ENCODE data around the gene ARSG.
A peak's percentile ranks its signal among the peaks of the same experiment; 100 is the strongest.

ARSG gene

DNA sequence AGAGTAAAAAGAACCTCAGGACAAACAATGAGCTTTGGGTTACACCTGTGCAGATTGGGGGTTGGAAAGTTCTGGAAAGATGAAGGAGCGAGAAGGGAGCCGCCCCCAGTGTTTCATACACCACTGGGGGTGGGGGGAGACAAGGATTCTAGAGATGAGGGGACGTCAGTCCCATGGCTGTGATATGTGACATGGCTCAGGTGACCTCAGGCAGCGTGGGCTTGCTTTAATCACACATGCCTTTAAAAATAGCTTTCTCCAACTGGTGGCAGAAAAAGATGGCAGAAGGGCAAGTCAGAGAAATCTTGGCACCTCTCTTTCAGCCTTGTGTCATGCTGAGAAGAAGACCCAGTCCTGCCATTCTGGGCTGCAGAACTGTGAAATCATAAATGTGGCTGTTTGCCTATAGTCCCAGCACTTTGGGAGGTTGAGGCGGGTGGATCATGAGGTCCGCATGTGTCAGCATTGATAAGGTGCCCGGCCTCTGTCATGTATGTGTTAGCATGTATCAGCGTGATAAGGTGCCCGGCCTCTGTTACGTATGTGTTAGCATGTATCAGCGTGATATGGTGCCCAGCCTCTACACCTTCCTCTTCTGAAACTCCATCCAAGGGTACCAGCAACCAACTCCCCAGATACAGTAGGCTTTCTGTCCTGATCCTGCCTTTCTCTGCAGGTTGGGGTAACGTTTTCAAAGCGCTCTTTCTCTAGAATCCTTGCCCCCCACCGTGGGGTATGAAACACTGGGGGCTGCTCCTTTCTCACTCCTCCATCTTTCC lies 141.0 kb downstream of the ARSG start:
- DNase-seq, result no peak

DNA sequence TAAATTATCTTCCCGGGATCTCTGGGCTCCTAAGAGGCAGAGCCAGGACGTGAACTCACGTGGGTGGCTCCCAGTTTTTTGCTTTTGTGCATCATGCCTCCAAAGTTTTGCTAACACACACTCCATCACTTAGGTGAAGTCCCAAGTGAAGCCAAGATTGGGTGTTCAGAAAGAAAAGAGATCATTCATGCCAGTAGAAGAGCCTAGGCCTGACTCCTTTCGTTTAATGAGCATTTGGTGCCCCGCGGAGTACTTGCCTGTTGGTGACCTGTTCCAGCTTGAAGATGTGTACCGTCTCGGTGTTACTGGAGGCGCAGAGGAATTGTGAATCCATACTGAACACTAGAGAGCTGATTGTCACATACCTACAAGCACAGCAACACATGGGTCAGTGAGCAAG lies 141.9 kb downstream of the ARSG start:
- no peak for DNase-seq

DNA sequence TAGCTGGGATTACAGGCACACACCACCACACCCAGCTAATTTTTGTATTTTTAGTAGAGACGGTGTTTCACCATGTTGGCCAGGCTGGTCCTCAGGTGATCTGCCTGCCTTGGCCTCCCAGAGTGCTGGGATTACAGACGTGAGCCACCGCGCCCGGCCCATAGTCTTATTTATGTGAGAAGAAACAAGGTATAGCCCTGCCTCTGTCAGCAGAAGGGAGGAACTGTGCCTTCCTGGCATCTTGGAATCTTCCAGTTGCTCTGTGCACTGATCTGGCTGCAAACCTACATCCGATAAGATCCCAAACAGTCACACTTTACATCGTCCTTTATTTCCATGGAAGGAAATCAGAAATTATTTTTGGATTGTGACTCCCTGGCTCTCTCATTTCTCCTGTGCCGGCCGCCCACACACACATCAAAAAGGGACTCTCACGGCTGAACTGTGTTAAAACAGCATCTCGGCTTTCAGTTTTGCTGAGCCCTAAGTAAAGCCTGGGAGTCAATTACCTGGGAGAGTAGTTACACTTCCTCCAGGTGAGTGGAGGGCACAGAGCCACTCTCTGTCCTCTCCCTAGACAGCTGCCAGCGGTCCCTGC lies 142.7 kb downstream of the ARSG start:
- DNase-seq, result no peak

DNA sequence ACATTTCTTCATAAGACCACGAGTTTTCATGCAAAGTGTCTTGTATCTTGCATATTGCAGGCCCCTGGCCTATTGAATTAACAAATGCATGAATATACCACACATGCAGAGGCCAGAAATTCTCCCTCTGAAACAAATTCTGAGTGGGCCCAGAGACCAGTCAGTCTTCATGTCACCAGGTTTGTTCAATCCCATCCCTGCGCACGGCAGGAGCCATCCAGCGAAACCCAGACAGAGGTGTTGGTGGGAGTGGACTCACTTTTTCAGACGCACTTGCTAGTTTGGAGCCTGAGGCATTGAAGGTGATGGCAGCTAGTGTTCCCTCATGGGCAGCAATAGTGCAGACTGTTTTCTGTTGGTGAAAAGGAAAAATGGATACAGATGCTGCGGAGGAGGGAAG lies 144.1 kb downstream of the ARSG start:
- DNase-seq, result no peak

DNA sequence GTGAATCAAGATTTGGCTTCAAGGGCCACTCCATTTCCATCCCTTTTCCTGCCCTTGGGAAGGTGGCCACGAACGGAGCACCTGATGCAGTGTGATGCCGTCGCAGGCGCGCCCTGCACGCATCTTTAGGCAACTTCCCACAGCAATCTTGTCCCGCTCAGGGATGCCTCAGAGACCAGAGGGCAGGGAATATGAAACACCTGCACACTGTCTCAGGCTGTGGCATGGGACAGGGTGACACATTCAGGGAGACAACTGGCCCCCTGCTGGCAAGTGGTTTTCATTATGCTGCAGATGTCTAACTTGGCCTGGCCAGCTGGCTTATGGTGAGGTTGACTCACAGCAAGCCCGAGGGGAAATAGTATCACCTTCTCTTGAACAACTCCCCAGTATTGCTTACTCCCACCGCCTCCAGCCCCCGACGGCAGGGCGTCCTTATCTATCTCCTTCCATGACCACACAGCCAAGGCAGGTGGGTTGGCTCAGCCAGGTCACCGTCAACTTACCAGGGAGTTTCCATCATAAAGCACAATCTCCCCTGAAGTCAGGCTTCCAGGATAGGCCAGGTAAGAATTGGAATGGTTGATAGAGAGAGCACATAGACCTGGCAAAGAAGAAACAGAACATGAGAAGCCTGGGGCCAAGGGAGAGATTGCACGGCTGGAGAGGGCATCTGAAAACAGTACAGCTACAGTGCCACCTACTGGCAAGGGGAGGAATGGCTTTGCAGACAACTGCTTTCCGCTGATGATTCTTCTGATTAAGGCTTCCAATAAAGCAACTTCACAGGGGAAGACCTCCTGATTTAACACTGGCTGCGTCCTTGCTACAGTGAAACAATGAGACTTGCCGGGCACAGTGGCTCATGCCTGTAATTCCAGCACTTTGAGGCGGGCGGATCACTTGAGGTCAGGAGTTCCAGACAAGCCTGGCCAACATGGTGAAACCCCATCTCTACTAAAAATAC lies 144.9 kb downstream of the ARSG start:
- DNase-seq, result peak; percentile 47

DNA sequence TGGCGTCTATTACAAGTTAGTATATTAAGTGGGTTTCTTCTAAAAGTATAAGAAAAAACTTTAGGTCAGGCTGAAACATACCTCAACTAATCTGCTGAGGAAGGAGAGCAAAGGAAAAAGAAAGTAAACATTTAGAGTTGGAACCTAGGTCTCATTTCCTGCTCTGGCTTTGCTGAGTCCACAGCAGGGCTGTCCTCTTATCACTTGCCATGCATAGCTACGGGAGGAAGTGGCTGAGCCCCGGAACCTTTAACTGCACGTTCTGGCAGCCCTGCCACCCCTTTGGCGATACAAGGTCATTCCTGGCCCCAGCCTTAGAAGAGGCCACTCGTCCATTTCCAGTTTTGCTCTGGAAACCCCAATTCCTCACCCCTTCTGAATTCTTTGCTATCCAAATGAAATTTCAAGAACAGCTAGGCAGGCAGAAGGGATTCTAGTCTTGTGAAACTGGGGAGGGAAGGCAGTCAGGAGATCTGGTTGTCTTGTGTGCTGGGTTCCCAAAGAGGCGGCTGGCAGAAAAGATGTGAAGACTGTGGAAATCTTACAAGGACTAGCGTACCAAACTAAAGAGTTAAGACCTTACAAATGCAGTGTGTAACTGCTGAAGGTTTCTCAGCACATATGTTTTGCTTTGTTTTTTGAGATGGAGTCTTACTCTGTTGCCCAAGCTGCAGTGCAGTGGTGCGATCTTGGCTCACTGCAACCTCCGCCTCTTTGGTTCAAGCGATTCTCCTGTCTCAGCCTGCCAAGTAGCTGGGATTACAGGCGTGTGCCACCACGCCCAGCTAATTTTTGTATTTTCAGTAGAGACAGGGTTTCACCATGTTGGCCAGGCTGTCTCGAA lies 146.9 kb downstream of the ARSG start:
- DNase-seq, result no peak

DNA sequence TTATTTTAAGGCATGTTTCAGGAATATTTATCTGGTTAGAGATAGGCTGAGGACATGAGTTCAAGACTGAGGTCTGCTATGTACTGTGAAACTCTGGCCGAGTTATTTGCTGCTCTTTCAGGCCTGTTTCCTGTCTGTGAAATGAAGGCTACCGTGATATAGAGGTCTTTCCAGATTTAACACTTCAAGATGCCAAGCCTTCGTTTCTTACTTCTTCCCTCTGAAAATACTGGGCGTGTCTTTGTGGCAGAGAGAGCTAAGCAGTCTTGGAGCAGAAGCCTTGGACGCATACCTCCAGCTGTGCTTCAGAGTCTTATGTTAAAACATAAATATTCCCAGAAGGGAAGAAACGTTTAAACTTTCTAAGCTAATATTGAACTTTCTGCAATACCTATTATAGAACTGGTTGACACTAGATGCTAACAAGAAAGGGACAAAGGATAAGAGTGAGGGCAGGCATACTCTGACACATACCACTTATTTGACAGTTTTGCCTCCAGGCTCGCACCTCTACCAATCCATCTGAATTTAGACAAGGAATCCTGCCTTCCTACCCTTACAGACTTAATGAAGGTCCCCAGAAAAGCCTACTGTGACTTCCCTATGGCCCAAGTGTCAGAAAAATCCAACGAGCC lies 148.5 kb downstream of the ARSG start:
- no peak for DNase-seq

DNA sequence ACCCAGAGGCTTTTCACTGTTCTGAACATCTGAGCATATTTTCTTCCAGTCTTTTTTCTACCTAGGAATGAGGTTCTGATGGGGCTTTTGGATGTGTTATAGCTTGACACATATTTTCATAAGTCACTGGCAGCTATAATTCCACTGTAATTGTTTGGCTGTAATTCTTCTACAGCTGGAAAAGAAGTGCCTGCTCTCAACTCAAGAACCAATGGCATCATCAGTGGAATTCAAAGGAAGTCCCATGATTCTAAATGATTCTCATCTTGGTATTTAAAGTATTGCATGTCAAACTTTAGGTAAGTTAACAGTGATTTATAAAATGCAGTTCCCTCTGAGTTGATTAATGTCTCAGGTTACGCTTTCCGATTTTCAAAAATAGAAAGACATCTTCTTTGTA lies 149.2 kb downstream of the ARSG start:
- no peak for DNase-seq

DNA sequence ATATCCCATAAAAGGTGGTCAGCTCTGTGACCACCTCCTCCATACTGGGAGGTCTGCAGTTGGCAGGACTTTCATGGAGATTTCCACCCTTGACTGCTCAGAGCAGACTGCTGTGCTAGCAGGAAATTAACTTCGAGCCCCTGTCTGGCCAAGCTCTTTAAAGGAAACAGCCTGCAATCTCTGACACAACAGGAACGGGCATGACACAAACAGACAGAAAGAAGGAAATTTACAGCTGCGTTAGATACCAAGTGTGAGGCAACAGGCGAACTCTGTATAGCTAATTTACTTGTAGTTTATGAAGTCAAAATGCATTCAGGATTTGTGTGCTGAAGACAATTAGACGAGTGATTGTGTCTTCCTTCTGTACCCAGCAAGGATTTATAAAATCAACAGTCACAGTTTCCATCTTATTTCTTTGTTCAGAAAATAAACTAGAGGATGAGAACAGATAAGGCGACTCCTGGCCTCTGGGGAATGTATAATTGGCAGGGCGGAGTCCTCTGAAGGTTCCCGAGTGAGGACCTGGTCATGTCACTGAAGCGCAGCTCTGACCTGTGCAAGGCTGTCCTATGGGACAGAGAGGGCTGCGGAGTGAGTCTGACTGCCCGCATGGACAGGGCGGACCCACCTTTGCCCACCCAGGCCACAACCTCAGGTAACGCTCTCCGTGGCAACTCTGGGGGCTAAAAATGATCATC lies 149.9 kb downstream of the ARSG start:
- no peak for DNase-seq

DNA sequence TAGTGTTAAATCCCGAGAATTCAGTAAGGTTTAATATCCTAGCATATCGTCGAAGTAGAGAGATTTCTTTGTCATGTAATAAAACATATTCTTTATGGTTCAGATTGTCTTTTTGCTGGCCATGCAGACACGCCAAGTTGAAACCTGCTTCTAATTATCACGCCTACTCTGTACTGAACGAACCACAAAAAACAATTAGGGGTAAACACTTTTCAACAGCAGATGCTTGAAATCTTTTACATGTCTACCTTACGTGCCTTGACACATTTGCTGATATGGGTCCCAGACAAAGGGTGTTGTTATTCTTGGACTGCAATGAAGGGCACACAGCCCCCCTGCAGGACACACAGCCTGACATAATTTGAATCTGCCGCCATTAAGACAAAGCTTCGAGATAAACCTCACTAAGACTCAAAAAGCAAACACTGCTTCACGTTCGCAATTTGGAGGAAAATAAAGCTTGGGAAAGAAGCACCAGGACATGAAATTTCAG lies 152.7 kb downstream of the ARSG start:
- no peak for DNase-seq

DNA sequence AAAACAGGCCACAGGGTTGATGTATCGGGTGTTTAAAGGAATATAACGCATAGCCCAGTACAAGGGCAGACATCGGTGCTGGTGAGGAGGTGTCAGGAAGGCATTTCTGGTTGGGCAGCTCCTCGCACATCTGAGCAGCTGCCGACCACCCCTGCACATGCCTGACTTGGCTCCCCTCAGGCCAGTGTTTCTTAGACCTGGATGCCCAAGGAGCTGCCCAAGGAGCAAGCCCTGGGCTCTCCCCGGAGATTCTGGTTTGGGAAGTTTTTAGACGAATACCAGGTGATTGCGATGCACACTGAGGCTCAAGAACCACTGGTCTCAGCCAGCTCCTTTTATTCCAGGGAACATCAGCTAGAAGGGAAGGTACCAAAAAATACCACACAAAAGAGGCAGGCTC lies 154.4 kb downstream of the ARSG start:
- no peak for DNase-seq

DNA sequence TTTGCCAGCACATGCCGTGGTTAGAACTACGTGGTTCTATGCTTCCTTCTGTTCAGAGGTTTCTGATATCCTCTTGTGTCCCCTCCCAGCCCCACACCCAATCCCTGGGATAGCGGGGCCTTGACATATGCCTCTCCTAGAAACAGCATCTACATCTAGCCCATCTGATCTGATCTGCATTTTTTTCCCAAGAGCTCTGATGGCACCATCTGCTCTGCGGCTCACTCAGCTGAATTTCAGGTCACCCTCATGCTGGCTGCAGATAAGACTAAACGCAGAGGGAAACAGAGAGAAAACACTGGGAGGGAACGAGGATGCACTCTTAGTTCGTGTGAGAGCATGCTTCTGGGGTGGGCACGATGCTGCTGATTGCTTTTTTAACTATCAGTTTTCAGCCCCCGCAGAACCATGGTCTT lies 155.3 kb downstream of the ARSG start:
- no peak for DNase-seq

DNA sequence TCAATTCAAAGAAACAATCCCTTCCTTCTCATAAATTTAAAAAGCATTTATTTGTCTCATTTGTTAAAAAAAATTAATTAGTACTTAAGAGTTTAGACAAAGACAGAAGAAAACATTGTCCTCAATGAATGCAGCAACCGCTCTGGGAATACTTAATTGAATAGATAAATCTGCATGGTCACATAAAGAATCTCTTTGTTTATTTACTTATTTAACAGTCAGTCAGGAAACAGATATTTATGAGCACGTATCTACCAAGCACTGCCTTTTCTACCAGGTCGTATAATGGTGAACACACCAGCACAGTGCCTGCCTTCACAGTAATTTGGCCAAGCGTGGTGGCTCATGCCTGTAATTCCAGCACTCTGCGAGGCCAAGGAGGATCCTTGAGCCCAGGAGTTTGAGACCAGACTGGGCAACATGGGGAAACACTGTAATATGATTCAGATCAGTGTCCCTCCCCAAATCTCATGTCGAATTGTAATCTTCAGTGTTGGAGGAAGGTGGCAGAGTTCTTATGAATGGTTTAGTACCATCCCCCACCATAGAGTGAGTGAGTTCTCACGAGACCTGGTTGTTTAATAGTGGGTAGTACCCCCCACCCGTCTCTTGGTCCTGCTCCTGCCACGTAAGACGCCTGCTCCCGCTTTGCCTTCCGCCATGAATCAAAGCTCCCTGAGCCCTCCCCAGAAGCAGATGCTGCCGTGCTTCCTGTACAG lies 157.9 kb downstream of the ARSG start:
- DNase-seq, result no peak

DNA sequence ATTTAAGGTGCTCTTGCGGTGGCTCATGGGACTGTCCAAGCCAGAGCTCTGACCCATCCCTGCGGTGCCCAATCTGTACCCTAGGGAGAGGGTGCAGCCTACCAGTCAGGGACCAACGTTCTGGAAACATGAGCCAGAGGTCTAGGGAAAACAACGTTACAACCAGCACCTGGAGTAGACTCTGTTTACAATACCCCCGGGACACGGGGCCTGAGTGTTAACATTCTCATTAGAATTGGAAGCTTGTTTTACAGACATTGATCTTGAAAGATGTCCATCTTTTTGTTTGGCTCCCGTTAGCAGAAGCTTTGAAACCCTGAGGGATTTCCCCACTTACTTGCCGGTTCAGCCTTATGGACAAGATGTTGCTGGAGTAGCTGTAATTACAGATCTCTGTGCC lies 159.1 kb downstream of the ARSG start:
- DNase-seq, result no peak

DNA sequence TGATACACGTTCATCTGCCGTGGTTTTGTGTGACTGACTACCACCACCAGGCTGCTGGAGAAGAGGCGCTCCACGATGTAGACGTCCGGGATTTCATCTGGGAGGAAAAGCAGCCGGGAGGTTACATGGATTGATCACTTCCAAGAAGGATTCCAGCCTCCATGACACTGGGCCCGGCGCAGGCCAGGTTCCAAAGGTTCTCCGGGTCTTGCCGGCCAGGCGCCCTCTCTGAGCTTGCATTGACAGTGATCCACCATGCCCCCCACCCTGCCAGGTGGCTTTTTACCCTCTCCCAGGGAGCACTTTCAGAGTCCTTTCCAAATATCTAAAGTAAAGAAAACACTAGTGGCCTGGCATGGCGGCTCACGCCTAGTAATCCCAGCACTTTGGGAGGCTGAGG lies 159.5 kb downstream of the ARSG start:
- DNase-seq, result no peak

DNA sequence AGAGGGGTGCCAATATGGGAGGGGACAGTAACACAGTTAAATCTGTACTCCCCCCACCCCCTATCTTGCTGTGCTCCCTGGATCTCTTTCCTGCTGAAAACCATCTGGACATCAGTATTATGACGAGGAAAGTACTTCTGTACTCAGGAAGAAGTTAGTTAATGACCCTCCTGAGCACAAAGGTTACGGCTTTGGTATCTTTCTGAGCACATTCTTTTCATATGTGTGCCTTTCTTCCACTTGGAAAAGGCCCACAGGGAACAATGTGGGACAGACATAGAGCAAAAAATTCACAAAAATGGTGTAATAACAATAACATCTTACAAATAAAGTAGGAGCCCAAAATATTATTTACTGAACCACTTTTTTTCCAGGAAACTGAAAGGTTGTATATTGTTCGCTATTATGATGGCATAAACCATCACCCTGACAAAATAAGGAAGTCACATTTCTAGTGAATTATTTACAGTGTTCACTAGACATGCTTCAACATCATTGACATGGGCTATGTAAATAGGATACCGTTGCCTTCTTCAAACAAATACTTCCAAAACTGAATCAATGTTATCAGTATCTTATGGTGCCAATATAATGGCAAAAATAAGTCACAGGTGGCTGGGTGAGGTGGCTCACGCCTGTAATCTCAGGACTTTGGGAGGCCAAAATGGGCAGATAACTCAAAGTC lies 160.5 kb downstream of the ARSG start:
- no peak for DNase-seq

DNA sequence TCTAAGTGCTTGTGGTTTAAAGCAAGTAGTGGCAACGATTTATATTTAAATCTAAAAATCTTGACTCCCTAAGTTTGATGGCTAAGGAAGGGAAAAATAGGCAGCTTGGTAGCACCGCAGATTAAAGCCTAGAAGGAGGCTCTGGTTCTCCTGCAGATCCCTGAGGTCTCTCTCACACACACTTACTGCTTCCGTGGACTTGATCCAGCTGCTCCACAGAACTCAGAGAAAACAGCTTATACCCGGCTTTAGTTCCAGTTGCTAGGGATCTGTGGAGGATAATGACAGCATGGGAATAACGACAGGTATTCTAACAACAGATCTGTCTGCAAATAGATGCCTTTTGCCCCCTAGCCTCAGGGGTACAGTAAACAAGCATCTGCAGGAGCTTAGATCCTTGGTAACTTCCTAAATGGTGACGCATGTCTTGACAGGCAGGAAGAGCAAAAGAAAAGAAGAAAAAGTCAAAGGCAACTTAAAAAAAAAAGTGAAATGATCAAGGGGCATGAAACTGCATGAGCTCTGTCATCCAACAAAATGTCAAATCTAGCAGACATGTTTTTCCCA lies 161.5 kb downstream of the ARSG start:
- no peak for DNase-seq

DNA sequence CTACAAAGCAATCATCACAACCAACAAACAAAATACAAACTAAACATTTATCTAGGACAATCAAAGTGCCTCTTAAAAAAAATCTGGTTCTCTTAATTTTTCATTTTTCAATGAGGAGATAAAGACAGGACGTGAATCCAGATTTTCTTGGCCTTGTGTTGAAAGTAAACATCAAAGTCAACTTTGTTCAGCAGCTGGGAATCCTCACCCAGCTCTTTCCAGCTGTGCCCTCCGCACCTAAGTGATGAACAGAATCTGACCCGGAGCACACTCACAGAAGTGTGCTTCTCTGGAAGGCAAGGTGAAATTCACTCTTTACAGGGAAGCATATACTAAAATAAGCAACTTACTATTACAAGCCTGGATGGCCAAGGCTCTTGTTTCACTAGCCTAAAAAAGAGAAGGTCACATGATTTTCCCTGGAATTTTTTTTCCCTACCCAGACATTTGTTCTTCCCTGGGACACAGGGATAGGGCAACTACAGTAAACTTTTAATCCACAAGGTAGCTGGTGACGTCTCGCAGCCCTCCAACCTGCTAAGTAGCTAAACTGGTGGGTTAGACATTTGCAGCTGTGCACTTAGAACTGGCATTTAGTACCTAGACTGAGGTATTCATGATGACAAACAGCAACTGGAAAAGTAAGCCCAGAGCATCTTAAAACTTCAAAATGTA lies 162.8 kb downstream of the ARSG start:
- no peak for DNase-seq

DNA sequence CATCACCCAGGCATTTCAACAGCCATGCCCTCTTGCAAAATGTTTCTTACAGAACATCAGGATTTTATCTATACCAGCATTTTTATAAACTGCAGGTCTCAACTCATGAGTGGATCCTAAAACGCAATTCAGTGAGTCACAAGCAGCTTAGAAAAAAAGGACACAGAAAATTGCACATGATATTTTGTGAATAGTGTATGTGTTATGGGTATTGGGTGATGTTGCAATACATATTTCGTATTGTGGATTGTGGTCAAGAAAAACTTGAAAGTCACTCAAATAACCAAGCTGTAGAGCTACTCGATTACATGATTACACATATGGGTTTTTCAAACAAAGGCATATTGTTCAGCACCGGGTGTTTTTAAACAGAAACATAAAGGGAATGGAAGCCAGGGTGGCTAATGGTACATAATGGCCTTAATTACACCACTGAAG lies 164.6 kb downstream of the ARSG start:
- DNase-seq, result peak; percentile 59
